ENCODE data around the gene ATXN7L1. TPM values are rescaled to one million over a fixed set of nuclear protein-coding genes. Genes with fewer than 3 reads are reported as not detected.
"Not testable (repeated sequence)": the region's sequence is repeated elsewhere in the genome, so short reads cannot be mapped to it uniquely, and the experiment has no call there.

The ATXN7L1 gene
- total and polyA plus RNA-seq, 2 donors: 7.2 to 7.8 TPM

- peaks cover 5 to 23% of the 10 kb centered on the region in 2 donors for H3K9me3 ChIP-seq (ENCODE audit: control insufficient read depth in 2 of 2, insufficient read depth in 1 of 2, low read length in 1 of 2)
- H3K4me3 ChIP-seq (ENCODE audit: low read length in 2 of 2): no peak overlapping the region
- H3K27me3 ChIP-seq (ENCODE audit: control insufficient read depth in 2 of 2, insufficient read depth in 1 of 2, low read length in 1 of 2): no peaks in the 10 kb centered on the region
- no peak overlapping the region for H3K27ac ChIP-seq (ENCODE audit: low read depth in 1 of 2, low read length in 1 of 2)
- WGBS: 20% methylated on average over 9 of the region's 9 CpGs
- DNase-seq (ENCODE audit: low read depth in 6 of 9, low spot score in 9 of 9): peak in 6 of 9 donors; percentile 6 to 50 (median 16)
- peaks cover 8 to 13% of the 10 kb centered on the region in 2 donors for H3K4me1 ChIP-seq (ENCODE audit: control insufficient read depth in 2 of 2, insufficient read depth in 2 of 2, low read length in 2 of 2)
- no peaks in the 10 kb centered on the region for H3K36me3 ChIP-seq (ENCODE audit: control insufficient read depth in 2 of 2, insufficient read depth in 2 of 2, low read length in 1 of 2)
Measured at GRCh38 chr7:105707967-105708762, 168.2 kb downstream of the ATXN7L1 start.

DNA sequence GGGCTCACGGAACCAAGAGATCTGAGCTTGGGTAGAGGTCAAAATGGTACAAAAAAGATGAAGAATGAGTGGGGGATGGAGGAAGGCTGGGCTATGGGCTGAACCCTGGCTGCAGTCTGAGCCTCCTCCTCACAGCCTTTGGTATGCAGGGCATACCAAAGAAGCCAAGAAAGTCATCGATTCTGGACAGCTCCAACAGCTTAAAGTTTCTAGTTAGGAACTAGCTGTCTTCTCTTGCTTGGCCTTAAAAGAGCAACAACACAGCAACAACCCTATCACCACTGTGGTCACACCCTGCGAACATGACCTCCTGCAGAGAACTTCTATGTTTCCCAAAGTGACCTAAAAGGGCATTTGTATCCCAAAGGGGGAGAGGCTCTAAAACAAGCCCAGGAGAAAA, 169.0 kb downstream of the ATXN7L1 start:
- H3K27ac ChIP-seq (ENCODE audit: low read depth in 1 of 2, low read length in 1 of 2): no peak overlapping the region
- H3K4me1 ChIP-seq (ENCODE audit: control insufficient read depth in 2 of 2, insufficient read depth in 2 of 2, low read length in 2 of 2): peaks cover 8 to 13% of the 10 kb centered on the region in 2 donors
- H3K36me3 ChIP-seq (ENCODE audit: control insufficient read depth in 2 of 2, insufficient read depth in 2 of 2, low read length in 1 of 2): no peaks in the 10 kb centered on the region
- no peak overlapping the region for H3K4me3 ChIP-seq (ENCODE audit: low read length in 2 of 2)
- peaks cover 5 to 21% of the 10 kb centered on the region in 2 donors for H3K9me3 ChIP-seq (ENCODE audit: control insufficient read depth in 2 of 2, insufficient read depth in 1 of 2, low read length in 1 of 2)
- H3K27me3 ChIP-seq (ENCODE audit: control insufficient read depth in 2 of 2, insufficient read depth in 1 of 2, low read length in 1 of 2): no peaks in the 10 kb centered on the region
- WGBS: 96% methylated on average over 3 of the region's 3 CpGs
- DNase-seq (ENCODE audit: low read depth in 6 of 9, low spot score in 9 of 9): no peak

DNA sequence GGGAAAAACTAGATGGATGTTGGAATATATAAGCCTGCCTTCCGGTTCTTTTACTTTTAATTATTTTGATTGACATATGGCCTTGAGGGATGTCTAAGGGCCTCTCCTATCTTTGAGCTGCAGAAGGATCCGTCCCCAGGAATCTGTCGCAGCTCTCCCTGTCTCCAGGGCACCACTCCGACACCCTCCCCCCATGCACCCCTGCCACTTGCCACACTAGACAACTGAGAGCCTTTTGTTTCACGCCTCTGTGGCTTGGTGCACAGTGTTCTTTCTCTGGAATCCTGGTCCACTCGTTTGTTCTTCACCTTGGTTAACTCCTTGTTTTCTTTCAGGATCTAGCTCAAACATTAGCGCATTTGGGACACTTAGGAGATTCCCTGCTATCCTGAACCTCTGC, 171.0 kb downstream of the ATXN7L1 start:
- Histone ChIP-seq H3K4me1 (ENCODE audit: control insufficient read depth in 2 of 2, insufficient read depth in 2 of 2, low read length in 2 of 2) (peaks cover 8 to 13% of the 10 kb centered on the region in 2 donors), H3K4me3 (ENCODE audit: low read length in 2 of 2) (no peak overlapping the region), H3K27me3 (ENCODE audit: control insufficient read depth in 2 of 2, insufficient read depth in 1 of 2, low read length in 1 of 2) (no peaks in the 10 kb centered on the region), H3K9me3 (ENCODE audit: control insufficient read depth in 2 of 2, insufficient read depth in 1 of 2, low read length in 1 of 2) (peaks cover 0 to 2% of the 10 kb centered on the region in 2 donors), H3K36me3 (ENCODE audit: control insufficient read depth in 2 of 2, insufficient read depth in 2 of 2, low read length in 1 of 2) (no peaks in the 10 kb centered on the region), H3K27ac (ENCODE audit: low read depth in 1 of 2, low read length in 1 of 2) (no peak overlapping the region)
- DNase-seq (ENCODE audit: low read depth in 6 of 9, low spot score in 9 of 9): no peak
- 83% methylated on average over 7 of the region's 7 CpGs for WGBS

- 98% methylated on average over 10 of the region's 10 CpGs for WGBS
- DNase-seq (ENCODE audit: low read depth in 6 of 9, low spot score in 9 of 9): no peak
- Histone ChIP-seq H3K36me3 (ENCODE audit: control insufficient read depth in 2 of 2, insufficient read depth in 2 of 2, low read length in 1 of 2) (no peaks in the 10 kb centered on the region), H3K4me1 (ENCODE audit: control insufficient read depth in 2 of 2, insufficient read depth in 2 of 2, low read length in 2 of 2) (peaks cover 8 to 13% of the 10 kb centered on the region in 2 donors), H3K27ac (ENCODE audit: low read depth in 1 of 2, low read length in 1 of 2) (no peak overlapping the region), H3K9me3 (ENCODE audit: control insufficient read depth in 2 of 2, insufficient read depth in 1 of 2, low read length in 1 of 2) (no peaks in the 10 kb centered on the region), H3K27me3 (ENCODE audit: control insufficient read depth in 2 of 2, insufficient read depth in 1 of 2, low read length in 1 of 2) (no peaks in the 10 kb centered on the region), H3K4me3 (ENCODE audit: low read length in 2 of 2) (no peak overlapping the region)
Measured at GRCh38 chr7:105703207-105703930, 173.0 kb downstream of the ATXN7L1 start.

- H3K27ac ChIP-seq (ENCODE audit: low read depth in 1 of 2, low read length in 1 of 2): no peak overlapping the region
- peaks cover 0 to 11% of the 10 kb centered on the region in 2 donors for H3K9me3 ChIP-seq (ENCODE audit: control insufficient read depth in 2 of 2, insufficient read depth in 1 of 2, low read length in 1 of 2)
- 96% methylated on average over 8 of the region's 8 CpGs for WGBS
- no peak for DNase-seq (ENCODE audit: low read depth in 6 of 9, low spot score in 9 of 9)
- no peaks in the 10 kb centered on the region for H3K36me3 ChIP-seq (ENCODE audit: control insufficient read depth in 2 of 2, insufficient read depth in 2 of 2, low read length in 1 of 2)
- no peaks in the 10 kb centered on the region for H3K4me1 ChIP-seq (ENCODE audit: control insufficient read depth in 2 of 2, insufficient read depth in 2 of 2, low read length in 2 of 2)
- H3K4me3 ChIP-seq (ENCODE audit: low read length in 2 of 2): no peak overlapping the region
- H3K27me3 ChIP-seq (ENCODE audit: control insufficient read depth in 2 of 2, insufficient read depth in 1 of 2, low read length in 1 of 2): no peaks in the 10 kb centered on the region
Measured at GRCh38 chr7:105699568-105700236, 176.7 kb downstream of the ATXN7L1 start.

GRCh38 chr7:105698531-105698930, 177.9 kb downstream of the ATXN7L1 start:
- no peaks in the 10 kb centered on the region for H3K27me3 ChIP-seq (ENCODE audit: control insufficient read depth in 2 of 2, insufficient read depth in 1 of 2, low read length in 1 of 2)
- DNase-seq (ENCODE audit: low read depth in 6 of 9, low spot score in 9 of 9): no peak
- H3K27ac ChIP-seq (ENCODE audit: low read depth in 1 of 2, low read length in 1 of 2): no peak overlapping the region
- WGBS: 98% methylated on average over 6 of the region's 6 CpGs
- H3K9me3 ChIP-seq (ENCODE audit: control insufficient read depth in 2 of 2, insufficient read depth in 1 of 2, low read length in 1 of 2): peaks cover 0 to 11% of the 10 kb centered on the region in 2 donors
- no peaks in the 10 kb centered on the region for H3K4me1 ChIP-seq (ENCODE audit: control insufficient read depth in 2 of 2, insufficient read depth in 2 of 2, low read length in 2 of 2)
- no peak overlapping the region for H3K4me3 ChIP-seq (ENCODE audit: low read length in 2 of 2)
- no peaks in the 10 kb centered on the region for H3K36me3 ChIP-seq (ENCODE audit: control insufficient read depth in 2 of 2, insufficient read depth in 2 of 2, low read length in 1 of 2)

DNA sequence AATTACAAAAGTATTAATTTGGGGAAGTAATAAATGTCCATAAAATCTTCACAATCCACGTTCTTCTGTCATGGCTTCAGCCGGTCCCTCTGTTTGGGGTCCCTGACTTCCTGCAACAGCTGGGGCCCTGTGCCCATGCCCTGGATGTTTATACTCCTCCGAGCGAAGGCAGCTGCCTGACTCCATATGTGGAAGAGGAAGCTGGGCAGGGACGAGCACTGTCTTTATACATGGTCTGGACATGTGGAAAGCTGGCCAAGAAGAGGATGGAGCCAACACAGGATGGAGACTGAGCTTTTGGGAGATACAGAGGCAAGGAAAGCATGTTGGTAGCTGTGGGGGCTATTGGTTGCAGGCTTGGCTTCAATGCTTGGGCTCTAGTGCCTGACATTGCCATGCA, 178.6 kb downstream of the ATXN7L1 start:
- no peak overlapping the region for H3K4me3 ChIP-seq (ENCODE audit: low read length in 2 of 2)
- 96% methylated on average over 5 of the region's 5 CpGs for WGBS
- H3K27me3 ChIP-seq (ENCODE audit: control insufficient read depth in 2 of 2, insufficient read depth in 1 of 2, low read length in 1 of 2): no peaks in the 10 kb centered on the region
- peaks cover 0 to under 1% of the 10 kb centered on the region in 2 donors for H3K4me1 ChIP-seq (ENCODE audit: control insufficient read depth in 2 of 2, insufficient read depth in 2 of 2, low read length in 2 of 2)
- H3K9me3 ChIP-seq (ENCODE audit: control insufficient read depth in 2 of 2, insufficient read depth in 1 of 2, low read length in 1 of 2): peaks cover 0 to 11% of the 10 kb centered on the region in 2 donors
- no peaks in the 10 kb centered on the region for H3K36me3 ChIP-seq (ENCODE audit: control insufficient read depth in 2 of 2, insufficient read depth in 2 of 2, low read length in 1 of 2)
- no peak overlapping the region for H3K27ac ChIP-seq (ENCODE audit: low read depth in 1 of 2, low read length in 1 of 2)
- no peak for DNase-seq (ENCODE audit: low read depth in 6 of 9, low spot score in 9 of 9)

DNA sequence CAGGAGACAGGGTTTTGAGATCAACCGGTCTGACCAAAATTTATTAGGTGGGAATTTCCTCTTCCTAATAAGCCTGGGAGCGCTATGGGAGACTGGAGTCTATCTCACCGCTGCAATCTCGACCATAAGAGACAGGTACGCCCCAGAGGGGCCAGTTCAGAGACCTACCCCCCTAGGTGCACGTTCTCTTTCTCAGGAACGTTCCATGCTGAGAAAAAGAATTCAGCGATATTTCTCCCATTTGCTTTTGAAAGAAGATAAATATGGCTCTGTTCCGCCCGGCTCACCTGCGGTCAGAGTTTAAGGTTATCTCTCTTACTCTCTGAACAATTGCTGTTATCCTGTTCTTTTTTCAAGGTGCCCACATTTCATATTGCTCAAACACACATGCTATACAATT, 179.2 kb downstream of the ATXN7L1 start:
- H3K4me3 ChIP-seq (ENCODE audit: low read length in 2 of 2); H3K27me3 ChIP-seq (ENCODE audit: control insufficient read depth in 2 of 2, insufficient read depth in 1 of 2, low read length in 1 of 2); H3K36me3 ChIP-seq (ENCODE audit: control insufficient read depth in 2 of 2, insufficient read depth in 2 of 2, low read length in 1 of 2); H3K27ac ChIP-seq (ENCODE audit: low read depth in 1 of 2, low read length in 1 of 2); H3K4me1 ChIP-seq (ENCODE audit: control insufficient read depth in 2 of 2, insufficient read depth in 2 of 2, low read length in 2 of 2); DNase-seq (ENCODE audit: low read depth in 6 of 9, low spot score in 9 of 9): not testable (repeated sequence)
- WGBS: 97% methylated on average over 11 of the region's 11 CpGs
- peaks cover 0 to 11% of the 10 kb centered on the region in 2 donors for H3K9me3 ChIP-seq (ENCODE audit: control insufficient read depth in 2 of 2, insufficient read depth in 1 of 2, low read length in 1 of 2)

GRCh38 chr7:105693576-105693975, 182.8 kb downstream of the ATXN7L1 start:
- Histone ChIP-seq H3K27ac (ENCODE audit: low read depth in 1 of 2, low read length in 1 of 2) (no peak overlapping the region), H3K4me3 (ENCODE audit: low read length in 2 of 2) (no peak overlapping the region), H3K27me3 (ENCODE audit: control insufficient read depth in 2 of 2, insufficient read depth in 1 of 2, low read length in 1 of 2) (no peaks in the 10 kb centered on the region), H3K9me3 (ENCODE audit: control insufficient read depth in 2 of 2, insufficient read depth in 1 of 2, low read length in 1 of 2) (peaks cover 0 to 15% of the 10 kb centered on the region in 2 donors), H3K36me3 (ENCODE audit: control insufficient read depth in 2 of 2, insufficient read depth in 2 of 2, low read length in 1 of 2) (no peaks in the 10 kb centered on the region), H3K4me1 (ENCODE audit: control insufficient read depth in 2 of 2, insufficient read depth in 2 of 2, low read length in 2 of 2) (peaks cover 5 to 25% of the 10 kb centered on the region in 2 donors)
- 40% methylated on average over 3 of the region's 3 CpGs for WGBS
- DNase-seq (ENCODE audit: low read depth in 6 of 9, low spot score in 9 of 9): no peak
